Activated T-helper 1 cell treated with Interleukin-2 at 50 U/mL for 16 hours (primary cell): ENCODE results near the gene SRGAP1.
"Not testable (repeated sequence)": the region's sequence is repeated elsewhere in the genome, so short reads cannot be mapped to it uniquely, and the experiment has no call there.

Experiments
- DNase-seq: peaks from one replicate; pipeline ENCODE4 v3.0.0-alpha.2; 2020; ENCODE audit warnings: low read depth

Gene SRGAP1

GRCh38 chr12:64122995-64123394, 278.5 kb downstream of the SRGAP1 start:
- DNase-seq, result no peak

- no peak for DNase-seq
Measured at GRCh38 chr12:64123448-64123847, 278.9 kb downstream of the SRGAP1 start.

GRCh38 chr12:64124511-64125197, 280.2 kb downstream of the SRGAP1 start:
- DNase-seq, result no peak

GRCh38 chr12:64125913-64126312, 281.4 kb downstream of the SRGAP1 start:
- DNase-seq, result no peak

- DNase-seq, result no peak
Measured at GRCh38 chr12:64127811-64128210, 283.3 kb downstream of the SRGAP1 start.

- no peak for DNase-seq
Measured at GRCh38 chr12:64128366-64128765, 283.9 kb downstream of the SRGAP1 start.

- not testable (repeated sequence) for DNase-seq
Measured at GRCh38 chr12:64130476-64130875, 286.0 kb downstream of the SRGAP1 start.

- DNase-seq, result not testable (repeated sequence)
Measured at GRCh38 chr12:64131456-64131855, 287.0 kb downstream of the SRGAP1 start.

- DNase-seq, result not testable (repeated sequence)
Measured at GRCh38 chr12:64132672-64133071, 288.2 kb downstream of the SRGAP1 start.

- DNase-seq, result no peak
Measured at GRCh38 chr12:64137117-64137516, 292.6 kb downstream of the SRGAP1 start.

GRCh38 chr12:64139021-64139420, 294.5 kb downstream of the SRGAP1 start:
- DNase-seq, result no peak

- no peak for DNase-seq
Measured at GRCh38 chr12:64142382-64142781, 297.9 kb downstream of the SRGAP1 start.

- DNase-seq, result no peak
Measured at GRCh38 chr12:64142784-64143183, 298.3 kb downstream of the SRGAP1 start.

- DNase-seq, result no peak
Measured at GRCh38 chr12:64145226-64145625, 300.7 kb downstream of the SRGAP1 start.

- no peak for DNase-seq
Measured at GRCh38 chr12:64147011-64147631, 302.6 kb downstream of the SRGAP1 start.

GRCh38 chr12:64147875-64148274, 303.4 kb downstream of the SRGAP1 start:
- no peak for DNase-seq

- DNase-seq, result no peak
Measured at GRCh38 chr12:64154677-64155076, 310.2 kb downstream of the SRGAP1 start.

GRCh38 chr12:64157110-64157509, 312.6 kb downstream of the SRGAP1 start:
- no peak for DNase-seq

GRCh38 chr12:64160021-64160710, 315.7 kb downstream of the SRGAP1 start:
- DNase-seq, result no peak

- no peak for DNase-seq
Measured at GRCh38 chr12:64160711-64161060, 316.2 kb downstream of the SRGAP1 start.

- not testable (repeated sequence) for DNase-seq
Measured at GRCh38 chr12:64166606-64167005, 322.1 kb downstream of the SRGAP1 start.

- not testable (repeated sequence) for DNase-seq
Measured at GRCh38 chr12:64167041-64167440, 322.5 kb downstream of the SRGAP1 start.

GRCh38 chr12:64170024-64170423, 325.5 kb downstream of the SRGAP1 start:
- DNase-seq, result no peak
